GM18867 (cell line): Measurements from ENCODE around the gene PDE7B.

Experiments used
- ATAC-seq: cut with Tn5 transposase; IDR thresholded peaks from one replicate; pipeline ENCODE4 v1.9.1; 2021; ENCODE audit warnings: mild to moderate bottlenecking, moderate library complexity; ENCODE audit not compliant: unreplicated experiment

PDE7B gene

DNA sequence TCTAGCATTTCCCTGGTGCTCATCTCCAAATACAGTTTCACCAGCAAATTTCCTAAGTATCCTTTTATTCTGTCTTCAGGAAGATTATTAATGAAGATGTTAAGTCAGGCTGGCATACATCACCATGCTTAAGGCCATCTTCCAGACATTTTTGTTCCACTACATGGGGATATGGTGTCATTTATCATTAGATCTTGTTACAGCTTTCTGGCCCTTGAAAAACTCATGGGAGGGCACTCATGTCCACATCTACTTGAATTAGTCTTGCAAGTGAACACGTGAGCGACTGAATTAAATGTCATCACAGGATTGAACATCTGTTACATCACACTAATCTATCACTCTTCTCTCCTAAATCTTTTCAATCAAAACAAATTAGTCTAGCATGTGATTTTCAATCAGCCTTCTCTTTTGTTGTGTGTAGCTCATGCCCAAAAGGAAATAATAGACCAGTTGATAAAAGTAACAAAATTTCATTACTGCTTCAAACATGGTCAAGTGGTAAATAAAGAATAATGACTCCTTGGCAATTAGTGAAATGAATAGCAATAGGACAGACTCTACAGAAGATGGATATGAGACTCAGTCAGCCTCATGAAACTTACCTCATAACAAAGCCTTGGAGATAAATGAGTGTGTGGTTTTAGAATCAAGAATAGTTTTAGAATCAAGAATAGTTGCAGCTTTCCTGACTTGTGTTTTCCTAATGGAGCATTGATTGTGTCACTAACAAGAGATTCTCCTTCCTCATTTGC is 318.1 kb downstream of the PDE7B start:
- ATAC-seq = no peak

DNA sequence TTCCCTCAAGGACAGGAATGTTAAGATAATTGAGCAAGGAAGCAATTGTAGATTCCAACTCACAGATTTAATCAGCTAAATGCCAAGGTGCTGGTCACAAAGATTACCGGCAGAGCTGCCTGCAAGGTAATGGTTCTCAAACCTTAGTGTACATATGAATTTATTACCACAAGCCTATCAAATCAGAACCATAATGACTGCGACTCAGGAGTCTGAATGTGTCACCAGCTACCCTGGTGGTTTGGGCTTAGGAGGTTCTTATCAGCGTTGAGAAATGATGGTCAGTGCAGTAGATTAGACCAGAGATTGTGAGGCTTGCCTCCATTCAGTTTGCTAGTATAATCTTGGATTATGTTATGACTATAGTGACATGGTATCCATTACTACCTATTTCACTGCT is 319.7 kb downstream of the PDE7B start:
- no peak for ATAC-seq

DNA sequence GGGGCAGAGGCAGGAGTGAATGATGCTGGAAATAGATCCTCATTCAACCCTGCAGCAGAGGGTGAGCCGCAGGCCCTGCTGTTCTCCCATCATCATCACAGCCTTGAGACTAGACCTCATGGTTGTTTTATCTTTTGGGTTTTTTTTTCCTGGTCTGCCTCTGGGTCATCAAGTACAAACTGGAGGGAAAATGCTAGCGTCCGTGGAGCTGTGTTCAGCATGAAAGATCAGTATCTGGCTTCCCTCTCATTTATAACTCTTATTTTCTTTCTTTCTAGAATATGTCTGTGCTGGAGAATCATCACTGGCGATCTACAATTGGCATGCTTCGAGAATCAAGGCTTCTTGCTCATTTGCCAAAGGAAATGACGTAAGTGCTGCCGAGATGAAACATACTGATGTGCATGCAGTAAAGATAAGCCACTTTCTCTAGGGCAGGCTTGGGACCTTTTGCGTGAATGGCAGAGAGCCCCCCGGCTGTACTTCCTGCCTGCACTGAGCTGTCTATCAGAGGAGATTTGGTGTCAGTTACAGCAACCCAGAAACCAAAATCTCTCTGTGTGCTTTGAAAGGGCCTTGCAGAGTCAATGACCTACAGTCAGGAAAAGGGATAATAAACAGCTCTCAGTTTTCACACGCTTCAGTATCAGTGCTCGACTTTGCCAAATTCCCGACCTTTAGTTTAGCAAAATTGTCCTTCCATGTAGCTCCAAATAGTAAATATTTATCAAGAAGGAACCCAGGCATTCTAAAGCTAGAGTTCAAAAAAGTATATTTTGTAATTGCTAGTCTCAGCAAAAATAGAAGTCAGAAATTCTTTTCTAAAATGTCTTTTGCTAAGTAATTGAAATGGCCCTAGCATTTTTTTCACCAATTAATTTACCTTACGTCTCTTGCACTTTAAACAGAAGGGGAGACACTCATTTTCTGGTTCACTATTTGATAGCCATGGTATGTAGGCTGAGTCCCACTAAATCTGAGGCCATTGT is 322.3 kb downstream of the PDE7B start:
- no peak for ATAC-seq

DNA sequence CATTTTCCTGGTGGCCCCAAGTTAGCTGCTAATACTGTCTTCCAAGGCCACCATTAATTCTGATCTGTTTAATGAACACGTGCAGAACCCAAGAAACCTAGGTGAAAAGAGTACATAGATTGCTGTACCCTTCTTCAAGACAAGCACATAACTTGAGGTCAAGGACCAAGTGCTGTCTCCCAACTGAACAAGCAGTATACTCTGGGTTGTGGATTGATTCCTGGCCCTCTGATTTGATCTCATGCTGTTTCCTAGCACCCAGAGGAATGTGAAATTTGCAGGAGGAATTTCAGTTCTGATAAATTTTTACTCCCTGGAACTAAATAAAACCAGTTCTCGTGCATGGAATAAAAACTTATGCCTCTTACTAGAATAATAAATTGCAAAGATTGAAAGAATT is 323.0 kb downstream of the PDE7B start:
- no peak for ATAC-seq

DNA sequence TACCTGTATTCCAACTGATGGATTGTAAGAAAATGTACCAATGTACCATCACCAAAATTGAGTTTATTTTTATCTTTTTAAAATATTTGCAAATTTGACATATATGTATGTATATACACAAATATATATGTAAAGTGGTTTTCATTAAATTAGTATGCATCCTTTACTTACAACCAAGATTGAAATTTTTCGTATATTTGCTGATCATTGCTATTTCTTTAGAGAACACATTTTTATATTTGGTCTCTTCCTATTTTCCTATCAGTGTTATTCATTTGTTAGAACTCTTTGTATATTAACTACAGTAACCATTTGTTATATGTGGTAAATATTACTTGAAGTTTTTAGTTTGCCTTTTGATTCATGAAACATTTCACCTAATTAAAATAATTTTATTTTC is 324.4 kb downstream of the PDE7B start:
- ATAC-seq = no peak

DNA sequence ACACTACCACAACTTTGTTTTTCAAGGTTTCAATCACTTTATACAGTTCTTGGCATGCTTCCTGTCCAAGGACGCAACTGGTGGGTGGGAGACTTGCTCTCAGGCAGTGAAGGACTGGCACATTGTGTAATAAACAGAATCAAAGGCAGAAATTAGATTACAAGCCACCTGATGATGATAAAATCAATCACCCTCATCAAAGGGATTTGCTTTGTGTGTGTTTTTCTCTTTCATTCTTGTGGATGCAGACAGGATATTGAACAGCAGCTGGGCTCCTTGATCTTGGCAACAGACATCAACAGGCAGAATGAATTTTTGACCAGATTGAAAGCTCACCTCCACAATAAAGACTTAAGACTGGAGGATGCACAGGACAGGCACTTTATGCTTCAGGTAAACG is 327.2 kb downstream of the PDE7B start:
- ATAC-seq = no peak

DNA sequence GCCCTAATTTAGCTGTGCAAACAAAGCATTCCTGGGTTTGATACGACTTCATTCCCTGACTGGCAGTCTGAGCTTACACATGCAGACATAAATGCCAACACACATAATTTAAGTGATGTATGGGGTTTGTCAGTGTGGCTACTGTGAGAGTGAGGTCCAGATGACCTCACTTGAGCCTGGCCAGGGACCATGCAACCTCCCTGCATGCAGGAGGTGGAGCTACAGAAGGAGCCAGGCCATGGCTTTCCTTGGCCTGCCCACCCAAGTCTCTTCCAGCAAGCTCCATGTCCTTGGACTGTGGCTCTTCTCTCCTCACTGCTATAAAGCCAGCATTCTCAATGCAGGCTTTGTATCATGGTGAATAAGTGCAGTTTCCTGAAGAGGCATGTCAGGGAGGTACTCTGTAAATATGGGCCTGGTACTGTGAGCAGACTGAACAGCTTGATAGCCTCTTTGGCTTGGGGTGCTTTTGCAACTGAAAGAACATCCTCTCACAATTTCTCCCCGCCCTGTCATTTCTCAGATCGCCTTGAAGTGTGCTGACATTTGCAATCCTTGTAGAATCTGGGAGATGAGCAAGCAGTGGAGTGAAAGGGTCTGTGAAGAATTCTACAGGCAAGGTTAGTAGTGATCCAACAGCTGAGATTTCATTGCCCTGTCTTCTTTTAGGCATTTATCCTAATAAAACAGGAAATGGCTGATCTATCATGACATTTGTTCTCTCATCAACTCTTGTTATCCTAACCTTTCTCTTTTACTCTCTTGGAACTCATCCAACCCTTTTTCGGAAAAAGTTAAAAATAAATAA is 329.4 kb downstream of the PDE7B start:
- no peak for ATAC-seq

DNA sequence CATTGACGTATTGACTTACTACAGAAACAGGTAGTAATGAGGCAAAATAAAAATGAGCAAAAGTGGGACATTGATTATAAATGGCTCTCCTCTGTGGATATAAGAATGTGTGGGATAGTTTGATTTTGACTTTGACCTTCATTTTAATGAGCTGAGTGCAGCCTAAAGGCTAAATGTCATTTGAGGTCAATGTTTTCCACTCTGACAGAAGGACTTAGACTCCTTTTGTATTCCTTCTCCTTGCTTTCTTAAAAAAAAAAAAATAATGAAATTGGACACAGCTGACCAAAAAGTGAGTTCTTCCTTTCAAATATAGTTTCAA is 330.0 kb downstream of the PDE7B start:
- ATAC-seq = no peak

DNA sequence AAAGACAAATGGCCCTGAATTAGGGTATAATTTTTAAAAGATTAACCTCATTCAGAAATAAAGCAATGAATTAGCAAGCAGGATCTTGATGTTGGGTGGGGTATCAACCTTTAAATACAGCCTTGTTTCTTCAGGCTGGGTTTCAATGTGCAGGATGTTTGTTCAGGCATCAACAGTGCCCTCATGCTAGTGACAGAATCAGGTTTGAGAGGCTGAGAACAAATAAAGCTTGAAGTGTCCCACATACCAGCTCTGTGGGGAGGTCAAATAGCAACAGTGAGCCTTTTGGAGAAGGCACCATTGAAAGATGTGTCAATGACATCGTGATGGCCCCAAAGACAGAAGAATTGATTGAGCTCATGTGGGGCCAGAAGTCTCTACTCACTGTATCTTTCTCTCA is 330.4 kb downstream of the PDE7B start:
- ATAC-seq = no peak

DNA sequence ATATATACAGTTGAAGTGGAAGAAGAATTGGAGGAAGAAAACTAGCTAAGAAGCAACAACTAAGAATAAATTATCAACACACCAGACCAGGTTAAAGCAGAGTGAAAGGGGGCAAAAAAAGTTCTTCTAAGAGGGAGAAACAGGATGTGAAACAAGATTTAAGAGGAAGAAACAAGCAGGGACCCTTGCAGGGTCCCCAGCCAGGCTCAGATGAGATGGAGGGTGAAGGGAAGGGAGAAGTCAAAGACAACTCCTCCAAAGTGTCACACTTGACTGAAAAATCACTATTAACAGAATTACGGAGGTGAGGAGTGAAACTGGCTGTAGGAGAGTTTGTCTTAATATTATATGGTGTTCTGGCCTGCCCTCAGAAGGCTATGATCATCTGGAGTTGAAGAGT is 333.2 kb downstream of the PDE7B start:
- no peak for ATAC-seq

DNA sequence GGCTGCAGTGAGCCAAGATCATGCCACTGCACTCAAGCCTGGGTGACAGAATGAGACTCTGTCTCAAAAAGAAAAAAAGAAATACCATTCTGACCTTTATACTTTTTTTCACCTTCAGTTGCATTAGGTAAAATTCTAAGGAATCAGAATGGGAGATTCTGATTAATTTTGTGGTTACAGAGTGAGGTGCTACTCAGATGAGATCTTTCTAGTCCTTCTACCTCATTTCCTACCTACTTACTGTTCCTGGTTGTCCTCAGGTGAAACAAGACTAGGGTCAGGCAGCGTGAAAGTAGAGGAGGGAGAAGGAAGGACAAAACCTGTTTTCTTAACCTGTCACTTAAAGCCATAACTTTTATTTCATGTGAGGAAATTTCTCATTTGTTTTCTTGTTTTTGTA is 334.9 kb downstream of the PDE7B start:
- no peak for ATAC-seq

DNA sequence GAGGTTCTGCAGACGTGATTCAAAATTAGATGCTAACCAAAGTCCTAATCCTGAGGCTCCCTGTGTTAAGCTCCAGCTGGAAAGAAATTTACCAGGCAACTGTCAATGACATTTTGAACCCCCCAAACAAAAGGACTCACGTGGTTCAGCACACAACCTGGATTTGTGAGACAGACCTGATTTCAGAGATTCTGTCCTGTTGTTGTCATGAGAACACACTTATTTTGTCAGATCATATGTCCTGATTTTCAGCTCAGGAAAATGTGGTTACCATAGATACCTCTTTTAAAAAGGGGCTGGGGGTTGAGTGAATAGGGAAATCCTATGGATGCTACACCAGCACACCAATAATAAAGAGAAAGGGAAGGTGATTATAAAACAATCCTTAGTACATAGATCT is 337.0 kb downstream of the PDE7B start:
- ATAC-seq = no peak

DNA sequence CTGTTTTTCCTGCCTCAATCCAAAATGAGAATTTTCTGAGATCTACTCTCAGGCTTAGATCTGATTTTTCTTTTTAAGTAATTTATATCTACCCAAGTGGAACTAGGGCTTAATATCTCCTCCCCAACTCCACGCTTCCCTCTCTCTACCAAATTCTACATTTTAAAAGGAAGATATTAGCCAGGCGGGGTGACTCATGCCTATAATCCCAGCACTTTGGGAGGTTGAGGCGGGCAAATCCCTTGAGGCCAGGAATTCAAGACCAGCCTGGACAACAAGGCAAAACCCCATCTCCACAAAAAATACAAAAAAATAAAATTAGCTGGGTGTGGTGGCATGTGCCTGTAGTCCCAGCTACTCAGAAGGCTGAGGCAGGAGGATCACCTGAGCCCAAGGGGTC is 337.6 kb downstream of the PDE7B start:
- ATAC-seq = no peak

DNA sequence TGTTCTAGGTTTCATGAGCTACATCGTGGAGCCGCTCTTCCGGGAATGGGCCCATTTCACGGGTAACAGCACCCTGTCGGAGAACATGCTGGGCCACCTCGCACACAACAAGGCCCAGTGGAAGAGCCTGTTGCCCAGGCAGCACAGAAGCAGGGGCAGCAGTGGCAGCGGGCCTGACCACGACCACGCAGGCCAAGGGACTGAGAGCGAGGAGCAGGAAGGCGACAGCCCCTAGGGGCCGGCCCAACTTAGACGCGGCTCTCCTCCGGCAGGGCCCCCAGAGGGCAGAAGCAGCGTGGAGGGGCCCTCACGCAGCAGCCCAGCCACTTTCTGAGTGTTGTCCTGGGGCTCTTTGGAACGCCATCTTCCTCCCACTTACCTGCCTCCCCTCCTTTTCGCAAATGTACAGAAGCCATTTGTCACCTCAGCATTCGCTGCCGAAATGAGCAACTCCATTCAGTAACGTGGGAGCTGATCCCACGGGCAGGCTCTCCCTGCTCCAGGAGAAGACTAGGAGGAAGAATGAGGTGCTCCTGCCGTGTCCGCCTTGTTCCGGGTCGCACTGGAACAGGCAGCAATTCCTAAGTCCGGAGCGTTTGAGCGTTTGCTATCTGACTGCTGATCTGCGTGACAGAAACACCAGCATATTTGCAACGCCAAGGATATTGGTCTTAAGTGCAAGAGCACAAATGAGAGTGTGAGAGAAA is 340.3 kb downstream of the PDE7B start:
- no peak for ATAC-seq

DNA sequence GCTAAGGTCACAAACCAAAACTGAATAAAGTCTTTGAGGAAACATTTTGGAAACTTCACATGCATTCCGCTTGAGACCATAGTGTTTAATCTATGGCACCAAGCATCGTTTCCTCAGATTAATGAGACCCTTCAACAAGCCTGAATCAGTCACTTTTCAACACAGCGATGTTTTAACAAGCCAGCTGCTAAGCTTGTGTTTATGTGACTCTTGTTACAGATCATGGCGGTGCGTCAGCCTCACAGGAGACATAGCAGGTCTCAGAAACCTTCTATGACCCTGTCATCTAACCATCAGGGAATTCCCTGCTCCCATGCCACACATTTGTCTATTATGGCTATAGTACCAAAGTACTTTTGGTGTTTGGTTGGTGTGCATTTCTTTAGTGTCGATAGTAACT is 341.4 kb downstream of the PDE7B start:
- no peak for ATAC-seq

DNA sequence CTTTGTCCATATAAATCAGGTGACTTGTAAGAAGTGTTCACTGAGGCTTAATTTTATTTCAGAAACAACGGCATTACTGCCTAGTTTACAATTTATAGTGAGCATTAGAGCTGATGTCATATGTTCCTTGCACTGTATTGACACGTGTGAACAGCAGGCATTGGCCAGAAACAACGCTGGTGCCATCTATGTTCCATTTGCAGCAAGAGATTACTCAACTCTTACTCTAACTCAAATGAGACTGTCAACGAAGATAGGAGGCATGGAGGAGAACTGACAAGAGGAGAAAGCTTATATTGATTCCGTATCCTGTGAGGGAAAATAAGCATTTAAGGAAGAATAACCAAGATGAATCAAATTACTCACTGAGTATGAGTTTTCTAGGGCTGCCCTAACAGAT is 350.2 kb downstream of the PDE7B start:
- ATAC-seq = no peak

DNA sequence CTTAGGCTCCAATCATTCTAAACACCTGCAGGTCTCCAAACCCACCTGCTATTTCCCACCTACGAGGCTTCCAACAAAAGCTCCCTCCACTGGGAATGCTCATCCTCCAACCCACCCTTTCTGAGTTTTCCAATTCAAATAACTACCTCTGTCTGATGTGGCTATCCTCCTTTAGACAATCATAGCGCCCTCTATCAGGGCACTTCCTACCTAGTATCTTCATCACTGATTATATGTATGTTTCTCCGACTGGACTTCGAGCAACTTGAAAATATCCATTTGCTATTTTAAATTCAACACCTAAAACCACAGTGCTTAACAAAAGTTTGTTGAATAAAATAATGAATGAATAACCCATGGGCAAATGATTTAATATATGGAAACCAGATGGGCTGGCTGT is 357.3 kb downstream of the PDE7B start:
- ATAC-seq = no peak

DNA sequence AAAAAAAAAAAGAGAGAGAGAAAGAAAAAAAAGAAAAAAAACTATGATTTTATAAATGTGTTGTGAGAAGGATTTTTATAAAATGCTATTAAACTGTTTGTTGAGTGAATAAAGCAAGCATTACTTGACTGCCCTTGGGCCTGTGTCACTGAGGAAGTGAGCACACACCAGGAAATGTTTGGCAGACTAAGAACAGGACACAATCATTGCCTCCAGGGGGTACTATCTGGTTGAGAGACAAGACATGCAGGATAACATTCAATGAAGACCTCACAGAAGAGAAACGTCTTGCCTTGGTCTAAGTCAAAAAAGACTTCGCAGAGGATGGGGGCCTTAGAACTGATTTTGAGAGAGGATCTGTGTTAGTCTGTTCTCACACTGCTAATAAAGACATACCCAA is 358.0 kb downstream of the PDE7B start:
- ATAC-seq = no peak

DNA sequence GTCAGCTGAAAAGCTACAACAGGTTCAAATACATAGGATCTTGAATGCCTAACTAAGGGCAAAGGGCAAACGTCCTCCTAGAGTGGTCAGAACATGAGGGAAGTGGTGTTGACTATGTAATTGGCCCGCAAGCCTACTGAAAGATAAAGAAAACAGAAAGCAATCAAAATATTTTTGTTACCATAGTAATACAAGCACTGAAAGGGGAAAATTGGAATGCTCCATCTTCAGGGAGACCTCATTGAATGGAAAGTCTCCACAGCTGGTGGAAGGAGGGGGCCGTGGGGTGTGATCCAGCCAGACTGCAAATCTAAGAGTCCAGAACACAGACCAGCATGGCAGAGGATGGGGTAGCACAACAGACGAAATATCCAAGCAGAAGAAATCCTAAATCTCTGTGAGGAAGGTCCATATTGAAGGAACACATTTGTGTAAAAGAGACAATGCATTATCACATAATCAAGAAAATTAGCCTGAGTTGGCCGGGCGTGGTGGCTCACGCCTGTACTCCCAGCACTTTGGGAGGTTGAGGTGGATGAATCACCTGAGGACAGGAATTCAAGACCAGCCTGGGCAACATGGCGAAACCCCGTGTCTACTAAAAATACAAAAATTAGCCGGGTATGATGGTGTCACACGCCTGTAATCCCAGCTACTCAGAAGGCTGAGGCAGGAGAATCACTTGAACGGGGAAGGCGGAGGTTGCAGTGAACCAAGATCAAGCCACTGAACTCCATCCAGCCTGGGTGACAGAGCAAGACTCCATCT is 359.1 kb downstream of the PDE7B start:
- no peak for ATAC-seq

DNA sequence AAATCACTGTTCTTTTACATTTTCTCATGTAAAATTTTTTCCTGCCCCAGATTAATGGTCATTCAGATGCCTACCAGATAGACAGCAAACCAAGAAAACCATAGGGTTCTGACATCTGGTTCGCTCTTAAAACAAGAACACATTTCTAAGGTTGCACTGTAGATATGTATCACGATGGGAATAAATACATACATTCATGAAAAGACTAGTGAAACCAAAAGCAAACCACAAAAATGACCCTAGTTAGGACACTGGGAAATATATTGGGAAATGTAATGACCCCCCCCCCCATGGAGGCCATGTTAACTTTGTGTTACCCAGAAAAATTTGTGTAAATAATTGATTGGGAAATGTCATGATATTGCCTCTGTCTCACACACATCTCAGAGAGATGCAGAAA is 361.1 kb downstream of the PDE7B start:
- ATAC-seq = no peak
